NCI-H2107 (cell line): ENCODE data around the gene RPS23.
A peak's percentile ranks its signal among the peaks of the same experiment; 100 is the strongest.

Source experiments
- DNase-seq: peaks from one replicate; lab custom pipeline; 2025; lab: John Stamatoyannopoulos, UW

The RPS23 gene

GRCh38 chr5:82277987-82278710, at the start of gene RPS23:
RPS23 (minus strand) TSS chr5:82278354; CDS start chr5:82278323, 31 bp downstream.
- DNase-seq, result peak; percentile 53

- no peak for DNase-seq
Observed at GRCh38 chr5:82327941-82328340, 49.8 kb upstream of the RPS23 start.

GRCh38 chr5:82325996-82326395, 47.8 kb upstream of the RPS23 start:
- no peak for DNase-seq

GRCh38 chr5:82325155-82325554, 47.0 kb upstream of the RPS23 start:
- DNase-seq, result no peak

- DNase-seq, result no peak
Observed at GRCh38 chr5:82320966-82321365, 42.8 kb upstream of the RPS23 start.

- no peak for DNase-seq
Observed at GRCh38 chr5:82319651-82320376, 41.7 kb upstream of the RPS23 start.

GRCh38 chr5:82319192-82319591, 41.0 kb upstream of the RPS23 start:
- DNase-seq, result no peak

- no peak for DNase-seq
Observed at GRCh38 chr5:82314964-82315758, 37.0 kb upstream of the RPS23 start.

- DNase-seq, result no peak
Observed at GRCh38 chr5:82313016-82313415, 34.9 kb upstream of the RPS23 start.

GRCh38 chr5:82312373-82312856, 34.3 kb upstream of the RPS23 start:
- DNase-seq, result peak; percentile 3

- no peak for DNase-seq
Observed at GRCh38 chr5:82309091-82309531, 31.0 kb upstream of the RPS23 start.

GRCh38 chr5:82308416-82308815, 30.3 kb upstream of the RPS23 start:
- no peak for DNase-seq

GRCh38 chr5:82307451-82307850, 29.3 kb upstream of the RPS23 start:
- no peak for DNase-seq

GRCh38 chr5:82306151-82306550, 28.0 kb upstream of the RPS23 start:
- DNase-seq, result no peak

GRCh38 chr5:82301190-82301589, 23.0 kb upstream of the RPS23 start:
- no peak for DNase-seq

GRCh38 chr5:82298668-82299067, 20.5 kb upstream of the RPS23 start:
- DNase-seq, result no peak

- no peak for DNase-seq
Observed at GRCh38 chr5:82297711-82298110, 19.6 kb upstream of the RPS23 start.

GRCh38 chr5:82296929-82297328, 18.8 kb upstream of the RPS23 start:
- no peak for DNase-seq

GRCh38 chr5:82295959-82296531, 17.9 kb upstream of the RPS23 start:
- no peak for DNase-seq

GRCh38 chr5:82295144-82295543, 17.0 kb upstream of the RPS23 start:
- no peak for DNase-seq

GRCh38 chr5:82291420-82291819, 13.3 kb upstream of the RPS23 start:
- DNase-seq, result no peak

- DNase-seq, result no peak
Observed at GRCh38 chr5:82290908-82291307, 12.8 kb upstream of the RPS23 start.
